A549 (cell line): ENCODE data around the gene IRAG1. TPM values are rescaled to one million over a fixed set of nuclear protein-coding genes. Genes with fewer than 3 reads are reported as not detected.

Source experiments
- ATAC-seq, 2 experiments: fragments of 200-7000 bp in 1 of 2; fragments of >200 bp in 1 of 2; cut with Nextera tagmentation in 1 of 2; cut with Tn5 transposase in 1 of 2; 3 replicates each; pipeline versions ENCODE4 v1.8.0 to v1.9.1; 2018 to 2020; ENCODE audit warnings: mild to moderate bottlenecking in 1 of 2, moderate library complexity in 1 of 2
- CTCF ChIA-PET: fragments of 300-600 bp; sonication (Branson Sonifier 250); formaldehyde crosslinking; extraction: SDS; loops from one replicate; lab custom pipeline; 2021; ENCODE audit warnings: antibody characterized with exemption, inconsistent platforms; lab: Yijun Ruan, JAX
- POLR2A ChIA-PET: fragments of 350-600 bp; formaldehyde crosslinking; extraction: SDS; loops from one replicate; lab custom pipeline; 2021; ENCODE audit warnings: antibody characterized with exemption, inconsistent platforms; lab: Yijun Ruan, JAX
- DNase-seq, 2 experiments: peaks; one replicate each; pipeline versions ENCODE4 v3.0.0 to v3.0.0-alpha.2; 2011 to 2016; ENCODE audit warnings: low read depth in 1 of 2, low spot score in 1 of 2
- FAIRE-seq: peaks from 2 replicates; lab custom pipeline; 2011; peaks lifted over from hg19 to GRCh38; lab: Jason Lieb, UNC
- H3K27ac ChIP-seq, 2 experiments: fragments of >200 bp; sonication (Bioruptor Twin); formaldehyde crosslinking; 3 replicates each; pipeline ENCODE4 v1.5.1; 2016 to 2017
- H3K4me1 ChIP-seq: fragments of >200 bp; sonication (Bioruptor Twin); formaldehyde crosslinking; 3 replicates; pipeline ENCODE4 v1.6.1; 2016
- H3K4me2 ChIP-seq: fragments of >200 bp; sonication (Bioruptor Twin); formaldehyde crosslinking; 3 replicates; pipeline ENCODE4 v1.6.1; 2016
- H3K4me3 ChIP-seq: fragments of >200 bp; sonication (Bioruptor Twin); formaldehyde crosslinking; 3 replicates; pipeline ENCODE4 v1.5.1; 2016
- H3K9me3 ChIP-seq: fragments of >200 bp; sonication (Bioruptor Twin); formaldehyde crosslinking; 3 replicates; pipeline ENCODE4 v1.6.1; 2016
- BHLHE40 ChIP-seq: IDR thresholded peaks from 2 replicates; pipeline ENCODE4 v1.6.1; 2012; ENCODE audit warnings: low read depth, low read length, inconsistent platforms
- CBX2 ChIP-seq: fragments of 200-600 bp; sonication (generic); IDR thresholded peaks from 2 replicates; pipeline ENCODE4 v1.6.1; 2016; ENCODE audit warnings: low read depth, mild to moderate bottlenecking, borderline replicate concordance
- CBX8 ChIP-seq: fragments of 200-600 bp; sonication (generic); IDR thresholded peaks from 2 replicates; pipeline ENCODE4 v1.6.1; 2016
- CEBPB ChIP-seq, 2 experiments: fragments of >200 bp in 1 of 2; sonication (Bioruptor Twin) in 1 of 2; formaldehyde crosslinking in 1 of 2; IDR thresholded peaks; 2 replicates each; pipeline ENCODE4 v1.6.1; 2012 to 2016
- EP300 ChIP-seq, 2 experiments: fragments of >200 bp; sonication (Bioruptor Twin); formaldehyde crosslinking; IDR thresholded peaks; 2 replicates in 1 of 2; 3 replicates in 1 of 2; pipeline ENCODE4 v1.6.1; 2016 to 2017
- HDAC2 ChIP-seq: fragments of 200-600 bp; sonication (generic); IDR thresholded peaks from 2 replicates; pipeline ENCODE4 v1.6.1; 2016
- HMGXB4 ChIP-seq: fragments of 250-450 bp; sonication (Bioruptor Pico); IDR thresholded peaks from 2 replicates; pipeline ENCODE4 v1.5.0; 2021; ENCODE audit warnings: mild to moderate bottlenecking, moderate library complexity, borderline replicate concordance
- HOXA7 ChIP-seq: fragments of 250-450 bp; sonication (Bioruptor Pico); IDR thresholded peaks from 2 replicates; pipeline ENCODE4 v1.5.0; 2020; ENCODE audit warnings: mild to moderate bottlenecking, moderate library complexity
- HOXB13 ChIP-seq: fragments of 250-450 bp; sonication (Bioruptor Pico); IDR thresholded peaks from 2 replicates; pipeline ENCODE4 v1.5.0; 2020; ENCODE audit warnings: low read depth, mild to moderate bottlenecking, moderate library complexity
- HOXB5 ChIP-seq: fragments of 250-450 bp; sonication (Bioruptor Pico); IDR thresholded peaks from 2 replicates; pipeline ENCODE4 v1.5.0; 2020; ENCODE audit warnings: mild to moderate bottlenecking, moderate library complexity
- JUNB ChIP-seq: fragments of >200 bp; sonication (Bioruptor Twin); formaldehyde crosslinking; IDR thresholded peaks from 2 replicates; pipeline ENCODE4 v1.6.1; 2016
- MAX ChIP-seq: IDR thresholded peaks from 2 replicates; pipeline ENCODE4 v1.6.1; 2012
- PHF8 ChIP-seq: fragments of 200-600 bp; sonication (generic); IDR thresholded peaks from 2 replicates; pipeline ENCODE4 v1.6.1; 2016; ENCODE audit warnings: low read depth, mild to moderate bottlenecking, antibody characterized with exemption, moderate library complexity, borderline replicate concordance
- POLR2A ChIP-seq: IDR thresholded peaks from 2 replicates; pipeline ENCODE4 v1.6.1; 2012; ENCODE audit warnings: mild to moderate bottlenecking, low read length
- RARB ChIP-seq: fragments of 250-450 bp; sonication (Bioruptor Pico); IDR thresholded peaks from 2 replicates; pipeline ENCODE4 v1.8.0; 2021; ENCODE audit warnings: mild to moderate bottlenecking, moderate library complexity
- RCOR1 ChIP-seq: fragments of 150-350 bp; IDR thresholded peaks from 2 replicates; pipeline ENCODE4 v1.6.1; 2014; ENCODE audit warnings: antibody characterized with exemption, low read length, low read depth
- REST ChIP-seq: fragments of 200-600 bp; sonication (generic); IDR thresholded peaks from 2 replicates; pipeline ENCODE4 v1.6.1; 2016; ENCODE audit warnings: antibody characterized with exemption, mild to moderate bottlenecking, moderate library complexity
- SREBF2 ChIP-seq: fragments of 450-650 bp; IDR thresholded peaks from 2 replicates; pipeline ENCODE4 v1.6.1; 2014; ENCODE audit warnings: mild to moderate bottlenecking, moderate library complexity
- USF2 ChIP-seq: fragments of 450-650 bp; IDR thresholded peaks from 2 replicates; pipeline ENCODE4 v1.6.1; 2014; ENCODE audit warnings: antibody characterized with exemption
- ZC3H11A ChIP-seq: fragments of 450-650 bp; IDR thresholded peaks from 2 replicates; pipeline ENCODE4 v1.6.1; 2014; ENCODE audit warnings: antibody characterized with exemption, mild to moderate bottlenecking
- ZSCAN20 ChIP-seq: fragments of 250-450 bp; sonication (Bioruptor Pico); IDR thresholded peaks from 2 replicates; pipeline ENCODE4 v1.8.0; 2022; ENCODE audit warnings: mild to moderate bottlenecking, moderate library complexity
- WGBS: methylation state at CpG from one replicate; pipeline ENCODE4 v1.1.6; 2017; ENCODE audit errors: missing lambda C conversion rate; 5-methylcytosine and 5-hydroxymethylcytosine counted together
- polyA plus RNA-seq, 4 experiments: library from polyadenylated mRNA; depleted of rRNA in 3 of 4; stranded (reverse); fragments of >200 nt; fragmentation: RNase III in 1 of 4; extraction: RNeasy Plus Mini Kit Qiagen cat#74134 plus additional on column Dnase treatment in 1 of 4; gene quantifications; 2 replicates in 3 of 4; 3 replicates in 1 of 4; pipeline ENCODE4 v1.2.3, GENCODE V29; 2011 to 2017
- TF ChIP-seq, protein P1 (sequence below): fragments of 250-450 bp; sonication (Bioruptor Pico); IDR thresholded peaks from 2 replicates; pipeline ENCODE4 v1.5.0; 2020; ENCODE audit warnings: low read depth, mild to moderate bottlenecking, moderate library complexity
- TF ChIP-seq, protein P2 (sequence below): IDR thresholded peaks from 2 replicates; pipeline ENCODE4 v1.6.1; 2012
- TF ChIP-seq, protein P3 (sequence below): fragments of 150-350 bp; IDR thresholded peaks from 2 replicates; pipeline ENCODE4 v1.6.1; 2014; ENCODE audit warnings: low read depth, mild to moderate bottlenecking, low read length

IRAG1 gene
- polyA plus RNA-seq, 2 of the 4 experiments (the other 2 are of a cell fraction) = 0.05 TPM; not detected in 1

GRCh38 chr11:10697323-10697620, 3.7 kb upstream of the IRAG1 start:
- WGBS = 53% methylated on average over 2 of the region's 2 CpGs
- Histone ChIP-seq H3K4me3 (no peak overlapping the region), H3K27ac (no peak overlapping the region), H3K4me1 (no peaks in the 10 kb centered on the region), H3K4me2 (no peak overlapping the region), H3K9me3 (peaks cover 9% of the 10 kb centered on the region; the same call in 2 of the 3 replicates)
- ChIA-PET POLR2A (no interaction called here), CTCF (interaction anchor here (1.0 to 1.9 kb wide), 3 partner anchors 9 to 291 kb away, joined by 4 to 5 read pairs (median 4); no protein-coding TSS in a partner anchor)
- ATAC-seq = no peak
- FAIRE-seq = no peak
- TF ChIP-seq, protein P1, sequence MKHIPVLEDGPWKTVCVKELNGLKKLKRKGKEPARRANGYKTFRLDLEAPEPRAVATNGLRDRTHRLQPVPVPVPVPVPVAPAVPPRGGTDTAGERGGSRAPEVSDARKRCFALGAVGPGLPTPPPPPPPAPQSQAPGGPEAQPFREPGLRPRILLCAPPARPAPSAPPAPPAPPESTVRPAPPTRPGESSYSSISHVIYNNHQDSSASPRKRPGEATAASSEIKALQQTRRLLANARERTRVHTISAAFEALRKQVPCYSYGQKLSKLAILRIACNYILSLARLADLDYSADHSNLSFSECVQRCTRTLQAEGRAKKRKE (CRISPR knock-in tag) = no peak
- no peak for TF ChIP-seq MAX
- no peak for TF ChIP-seq EP300 (IDR thresholded peaks at IDR 0.05)
- TF ChIP-seq REST = no peak
- TF ChIP-seq USF2 = no peak
- TF ChIP-seq RARB (CRISPR knock-in tag) = no peak
- TF ChIP-seq PHF8 = no peak
- no peak for TF ChIP-seq BHLHE40
- no peak for TF ChIP-seq ZSCAN20 (CRISPR knock-in tag)
- no peak for TF ChIP-seq SREBF2
- no peak for TF ChIP-seq RCOR1
- no peak for DNase-seq

DNA sequence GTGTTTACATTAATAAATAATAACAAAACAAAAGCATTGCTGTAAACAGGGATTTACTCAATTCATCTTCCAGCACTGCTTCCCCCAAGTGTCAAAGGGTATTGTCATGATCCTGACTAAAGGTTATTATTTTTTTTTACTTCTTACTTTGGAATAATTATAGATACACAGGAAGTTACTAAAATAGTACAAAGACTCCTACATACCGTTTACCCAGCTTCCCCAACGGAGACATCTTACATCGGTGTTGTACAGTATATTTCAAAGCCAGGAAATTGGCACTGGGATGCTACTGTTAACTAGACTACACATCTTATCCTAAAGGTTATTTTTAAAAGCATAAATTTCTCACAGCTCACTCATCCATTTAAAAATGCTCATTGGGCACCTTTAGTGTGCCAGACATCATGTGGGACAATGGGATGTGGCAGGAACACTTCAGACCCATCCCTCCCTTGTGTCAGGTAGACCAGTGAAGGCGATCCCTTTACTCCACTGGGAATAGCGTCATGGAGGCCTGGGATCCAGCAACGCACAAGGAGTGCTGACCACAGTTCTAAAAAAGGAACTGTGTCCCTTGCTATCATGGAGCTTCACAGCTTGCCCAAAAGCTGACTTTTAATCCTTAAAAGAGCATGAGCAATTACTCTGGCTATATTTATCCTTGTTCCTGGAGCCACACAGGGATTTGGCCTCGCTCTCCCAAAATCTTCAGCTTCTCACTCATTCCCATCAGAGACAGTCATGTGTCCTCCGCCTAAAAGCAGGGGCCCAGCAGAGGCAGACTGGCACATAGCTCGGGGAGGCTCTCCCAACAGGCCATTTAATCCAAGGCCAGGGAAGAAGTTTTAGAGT, 3.1 kb upstream of the IRAG1 start:
- ChIA-PET CTCF (interaction anchor here (1.0 to 1.9 kb wide), 3 partner anchors 9 to 72 kb away, joined by 4 to 5 read pairs (median 4); no protein-coding TSS in a partner anchor), POLR2A (no interaction called here)
- Histone ChIP-seq H3K4me2 (no peak overlapping the region), H3K9me3 (peaks cover 9% of the 10 kb centered on the region; the same call in 2 of the 3 replicates), H3K4me1 (no peaks in the 10 kb centered on the region), H3K27ac (no peak overlapping the region), H3K4me3 (no peak overlapping the region)
- ATAC-seq (no peak), FAIRE-seq (no peak), DNase-seq (no peak)
- 71% methylated on average over 9 of the region's 9 CpGs for WGBS
- TF ChIP-seq, protein P2, sequence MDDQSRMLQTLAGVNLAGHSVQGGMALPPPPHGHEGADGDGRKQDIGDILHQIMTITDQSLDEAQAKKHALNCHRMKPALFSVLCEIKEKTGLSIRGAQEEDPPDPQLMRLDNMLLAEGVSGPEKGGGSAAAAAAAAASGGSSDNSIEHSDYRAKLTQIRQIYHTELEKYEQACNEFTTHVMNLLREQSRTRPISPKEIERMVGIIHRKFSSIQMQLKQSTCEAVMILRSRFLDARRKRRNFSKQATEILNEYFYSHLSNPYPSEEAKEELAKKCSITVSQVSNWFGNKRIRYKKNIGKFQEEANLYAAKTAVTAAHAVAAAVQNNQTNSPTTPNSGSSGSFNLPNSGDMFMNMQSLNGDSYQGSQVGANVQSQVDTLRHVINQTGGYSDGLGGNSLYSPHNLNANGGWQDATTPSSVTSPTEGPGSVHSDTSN = no peak
- TF ChIP-seq CBX2 (no peak), JUNB (no peak), CBX8 (no peak), HOXB13 (CRISPR knock-in tag) (no peak), ZC3H11A (no peak), HMGXB4 (CRISPR knock-in tag) (no peak), POLR2A (no peak), HOXA7 (CRISPR knock-in tag) (no peak), HOXB5 (no peak), ZSCAN20 (CRISPR knock-in tag) (no peak), EP300 (IDR thresholded peaks at IDR 0.05) (no peak), CEBPB (IDR thresholded peaks at IDR 0.05) (no peak), HDAC2 (no peak)
- TF ChIP-seq, protein P3, sequence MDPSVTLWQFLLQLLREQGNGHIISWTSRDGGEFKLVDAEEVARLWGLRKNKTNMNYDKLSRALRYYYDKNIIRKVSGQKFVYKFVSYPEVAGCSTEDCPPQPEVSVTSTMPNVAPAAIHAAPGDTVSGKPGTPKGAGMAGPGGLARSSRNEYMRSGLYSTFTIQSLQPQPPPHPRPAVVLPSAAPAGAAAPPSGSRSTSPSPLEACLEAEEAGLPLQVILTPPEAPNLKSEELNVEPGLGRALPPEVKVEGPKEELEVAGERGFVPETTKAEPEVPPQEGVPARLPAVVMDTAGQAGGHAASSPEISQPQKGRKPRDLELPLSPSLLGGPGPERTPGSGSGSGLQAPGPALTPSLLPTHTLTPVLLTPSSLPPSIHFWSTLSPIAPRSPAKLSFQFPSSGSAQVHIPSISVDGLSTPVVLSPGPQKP = no peak
